ENCODE data around the gene NUP37. TPM values are rescaled to one million over a fixed set of nuclear protein-coding genes. Genes with fewer than 3 reads are reported as not detected.

The NUP37 gene
- total and polyA plus RNA-seq, 2 experiments from 2014 or later = 68.7 to 79.4 TPM

GRCh38 chr12:102024765-102025164 lies 95.1 kb downstream of the NUP37 start:
- Histone ChIP-seq H4K20me1 (replicated peaks; ENCODE audit: insufficient read depth) (no peaks in the 10 kb centered on the region), H3K27me3 (ENCODE audit: insufficient read depth) (no peaks in the 10 kb centered on the region), H3K4me1 (ENCODE audit: insufficient read depth) (no peaks in the 10 kb centered on the region), H2AFZ (no peak overlapping the region), H3K4me2 (no peak overlapping the region), H3K27ac (ENCODE audit: low read depth) (no peak overlapping the region), H3F3A (replicated peaks; ENCODE audit: low read depth) (no peaks in the 10 kb centered on the region), H3K4me3 (no peak overlapping the region), H3K36me3 (ENCODE audit: insufficient read depth) (no peaks in the 10 kb centered on the region), H3K9me2 (ENCODE audit: insufficient read depth) (no peaks in the 10 kb centered on the region), H3K79me2 (replicated peaks; ENCODE audit: insufficient read depth) (no peaks in the 10 kb centered on the region)
- DNase-seq (ENCODE audit: low spot score) = no peak
- H3K27ac Mint-ChIP-seq = no peak overlapping the region
- ATAC-seq = no peak
- no peak overlapping the region for H3K4me3 Mint-ChIP-seq
- no peaks in the 10 kb centered on the region for H3K36me3 Mint-ChIP-seq (ENCODE audit: low read depth)
- no peaks in the 10 kb centered on the region for H3K4me1 Mint-ChIP-seq
- H3K27me3 Mint-ChIP-seq (ENCODE audit: insufficient read depth, low read depth, poor library complexity) = no peaks in the 10 kb centered on the region
- H3K9me3 Mint-ChIP-seq = no peaks in the 10 kb centered on the region
- TF ChIP-seq JUNB (IDR thresholded peaks at IDR 0.05; ENCODE audit: unreplicated experiment) = no peak
- no peak for TF ChIP-seq EZH2phosphoT487 (IDR thresholded peaks at IDR 0.05; ENCODE audit: unreplicated experiment)
- TF ChIP-seq CTCF (conservative IDR thresholded peaks at IDR 0.05; ENCODE audit: low read depth in 2 of 2) = no peak
- no peak for TF ChIP-seq NANOG (IDR thresholded peaks at IDR 0.05; ENCODE audit: borderline replicate concordance)
- no peak for TF ChIP-seq ZNF331 (CRISPR knock-in tag; IDR thresholded peaks at IDR 0.05; ENCODE audit: low read depth)
- TF ChIP-seq STAT1 (IDR thresholded peaks at IDR 0.05; ENCODE audit: unreplicated experiment) = no peak
- TF ChIP-seq REST (IDR thresholded peaks at IDR 0.05; ENCODE audit: unreplicated experiment) = no peak
- TF ChIP-seq CREB1 (CRISPR knock-in tag; IDR thresholded peaks at IDR 0.05; ENCODE audit: low read depth) = no peak
- no peak for TF ChIP-seq ZNF114 (CRISPR knock-in tag; IDR thresholded peaks at IDR 0.05)
- TF ChIP-seq EZH2 (IDR thresholded peaks at IDR 0.05; ENCODE audit: low read depth, unreplicated experiment) = no peak
- TF ChIP-seq ZNF462 (CRISPR knock-in tag; IDR thresholded peaks at IDR 0.05) = no peak
- TF ChIP-seq ETS1 (IDR thresholded peaks at IDR 0.05) = no peak
- no peak for TF ChIP-seq POLR2AphosphoS5 (IDR thresholded peaks at IDR 0.05; ENCODE audit: low read depth)
